ENCODE measurements around the gene TM7SF2.

DNA sequence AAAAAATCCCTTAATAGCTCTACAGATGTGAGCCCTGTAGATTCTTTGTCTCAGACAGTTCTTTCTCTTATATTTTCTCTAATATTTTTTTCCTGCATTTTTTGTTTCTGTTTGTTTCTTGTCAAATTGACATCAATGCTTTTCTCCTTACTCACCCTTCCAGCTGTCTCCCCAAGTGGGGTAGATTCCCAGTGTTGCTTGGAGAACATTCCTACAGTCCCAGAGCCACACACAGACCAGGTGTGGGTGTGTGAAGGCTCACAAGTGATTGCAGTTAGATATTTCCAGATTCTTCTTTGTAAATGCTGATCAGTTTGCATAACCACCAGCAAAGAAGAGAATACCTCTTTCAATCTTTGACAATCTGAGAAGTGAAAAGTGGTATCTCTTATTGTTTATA is 8.2 kb upstream of the TM7SF2 start:
- TF ChIP-seq, protein P1, sequence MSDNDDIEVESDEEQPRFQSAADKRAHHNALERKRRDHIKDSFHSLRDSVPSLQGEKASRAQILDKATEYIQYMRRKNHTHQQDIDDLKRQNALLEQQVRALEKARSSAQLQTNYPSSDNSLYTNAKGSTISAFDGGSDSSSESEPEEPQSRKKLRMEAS (IDR thresholded peaks at IDR 0.05), result no peak
- no peak for TF ChIP-seq JARID2 (CRISPR knock-in tag; IDR thresholded peaks at IDR 0.05; ENCODE audit: insufficient replicate concordance)
- no peak for TF ChIP-seq ZNF225 (CRISPR knock-in tag; IDR thresholded peaks at IDR 0.05)
- TF ChIP-seq, protein P2, sequence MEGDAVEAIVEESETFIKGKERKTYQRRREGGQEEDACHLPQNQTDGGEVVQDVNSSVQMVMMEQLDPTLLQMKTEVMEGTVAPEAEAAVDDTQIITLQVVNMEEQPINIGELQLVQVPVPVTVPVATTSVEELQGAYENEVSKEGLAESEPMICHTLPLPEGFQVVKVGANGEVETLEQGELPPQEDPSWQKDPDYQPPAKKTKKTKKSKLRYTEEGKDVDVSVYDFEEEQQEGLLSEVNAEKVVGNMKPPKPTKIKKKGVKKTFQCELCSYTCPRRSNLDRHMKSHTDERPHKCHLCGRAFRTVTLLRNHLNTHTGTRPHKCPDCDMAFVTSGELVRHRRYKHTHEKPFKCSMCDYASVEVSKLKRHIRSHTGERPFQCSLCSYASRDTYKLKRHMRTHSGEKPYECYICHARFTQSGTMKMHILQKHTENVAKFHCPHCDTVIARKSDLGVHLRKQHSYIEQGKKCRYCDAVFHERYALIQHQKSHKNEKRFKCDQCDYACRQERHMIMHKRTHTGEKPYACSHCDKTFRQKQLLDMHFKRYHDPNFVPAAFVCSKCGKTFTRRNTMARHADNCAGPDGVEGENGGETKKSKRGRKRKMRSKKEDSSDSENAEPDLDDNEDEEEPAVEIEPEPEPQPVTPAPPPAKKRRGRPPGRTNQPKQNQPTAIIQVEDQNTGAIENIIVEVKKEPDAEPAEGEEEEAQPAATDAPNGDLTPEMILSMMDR (CRISPR knock-in tag; IDR thresholded peaks at IDR 0.05), result no peak
- no peak for TF ChIP-seq FOSL2 (CRISPR knock-in tag; IDR thresholded peaks at IDR 0.05)
- TF ChIP-seq MAFK (conservative IDR thresholded peaks at IDR 0.05 in 1 of 2, IDR thresholded peaks at IDR 0.05 in 1 of 2; ENCODE audit: low read length in 2 of 2), result no peak
- no peak for TF ChIP-seq IKZF1 (IDR thresholded peaks at IDR 0.05)
- no peak for TF ChIP-seq POLR2AphosphoS5 (IDR thresholded peaks at IDR 0.05; ENCODE audit: low read depth, low read length)
- TF ChIP-seq ZNF816 (CRISPR knock-in tag; IDR thresholded peaks at IDR 0.05; ENCODE audit: borderline replicate concordance), result no peak
- TF ChIP-seq, protein P3, sequence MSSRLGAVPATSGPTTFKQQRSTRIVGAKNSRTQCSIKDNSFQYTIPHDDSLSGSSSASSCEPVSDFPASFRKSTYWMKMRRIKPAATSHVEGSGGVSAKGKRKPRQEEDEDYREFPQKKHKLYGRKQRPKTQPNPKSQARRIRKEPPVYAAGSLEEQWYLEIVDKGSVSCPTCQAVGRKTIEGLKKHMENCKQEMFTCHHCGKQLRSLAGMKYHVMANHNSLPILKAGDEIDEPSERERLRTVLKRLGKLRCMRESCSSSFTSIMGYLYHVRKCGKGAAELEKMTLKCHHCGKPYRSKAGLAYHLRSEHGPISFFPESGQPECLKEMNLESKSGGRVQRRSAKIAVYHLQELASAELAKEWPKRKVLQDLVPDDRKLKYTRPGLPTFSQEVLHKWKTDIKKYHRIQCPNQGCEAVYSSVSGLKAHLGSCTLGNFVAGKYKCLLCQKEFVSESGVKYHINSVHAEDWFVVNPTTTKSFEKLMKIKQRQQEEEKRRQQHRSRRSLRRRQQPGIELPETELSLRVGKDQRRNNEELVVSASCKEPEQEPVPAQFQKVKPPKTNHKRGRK (CRISPR knock-in tag; IDR thresholded peaks at IDR 0.05), result no peak
- TF ChIP-seq, protein P4, sequence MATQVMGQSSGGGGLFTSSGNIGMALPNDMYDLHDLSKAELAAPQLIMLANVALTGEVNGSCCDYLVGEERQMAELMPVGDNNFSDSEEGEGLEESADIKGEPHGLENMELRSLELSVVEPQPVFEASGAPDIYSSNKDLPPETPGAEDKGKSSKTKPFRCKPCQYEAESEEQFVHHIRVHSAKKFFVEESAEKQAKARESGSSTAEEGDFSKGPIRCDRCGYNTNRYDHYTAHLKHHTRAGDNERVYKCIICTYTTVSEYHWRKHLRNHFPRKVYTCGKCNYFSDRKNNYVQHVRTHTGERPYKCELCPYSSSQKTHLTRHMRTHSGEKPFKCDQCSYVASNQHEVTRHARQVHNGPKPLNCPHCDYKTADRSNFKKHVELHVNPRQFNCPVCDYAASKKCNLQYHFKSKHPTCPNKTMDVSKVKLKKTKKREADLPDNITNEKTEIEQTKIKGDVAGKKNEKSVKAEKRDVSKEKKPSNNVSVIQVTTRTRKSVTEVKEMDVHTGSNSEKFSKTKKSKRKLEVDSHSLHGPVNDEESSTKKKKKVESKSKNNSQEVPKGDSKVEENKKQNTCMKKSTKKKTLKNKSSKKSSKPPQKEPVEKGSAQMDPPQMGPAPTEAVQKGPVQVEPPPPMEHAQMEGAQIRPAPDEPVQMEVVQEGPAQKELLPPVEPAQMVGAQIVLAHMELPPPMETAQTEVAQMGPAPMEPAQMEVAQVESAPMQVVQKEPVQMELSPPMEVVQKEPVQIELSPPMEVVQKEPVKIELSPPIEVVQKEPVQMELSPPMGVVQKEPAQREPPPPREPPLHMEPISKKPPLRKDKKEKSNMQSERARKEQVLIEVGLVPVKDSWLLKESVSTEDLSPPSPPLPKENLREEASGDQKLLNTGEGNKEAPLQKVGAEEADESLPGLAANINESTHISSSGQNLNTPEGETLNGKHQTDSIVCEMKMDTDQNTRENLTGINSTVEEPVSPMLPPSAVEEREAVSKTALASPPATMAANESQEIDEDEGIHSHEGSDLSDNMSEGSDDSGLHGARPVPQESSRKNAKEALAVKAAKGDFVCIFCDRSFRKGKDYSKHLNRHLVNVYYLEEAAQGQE (IDR thresholded peaks at IDR 0.05; ENCODE audit: borderline replicate concordance in 1 of 2, low read depth in 1 of 2, low read length in 2 of 2), result no peak
- TF ChIP-seq ZNF10 (CRISPR knock-in tag; IDR thresholded peaks at IDR 0.05; ENCODE audit: borderline replicate concordance, low read depth), result no peak
- no peak for TF ChIP-seq TCF7L2 (IDR thresholded peaks at IDR 0.05; ENCODE audit: low read depth, low read length)

Measured in HepG2 (cell line).